Limb (tissue), 2 donors: ENCODE measurements around the gene UBE2E2.
A peak's percentile ranks its signal among the peaks of the same experiment; 100 is the strongest.
"Not testable (repeated sequence)": the region's sequence is repeated elsewhere in the genome, so short reads cannot be mapped to it uniquely, and the experiment has no call there.

Experiments
- DNase-seq, 2 donors: peaks; one replicate each; pipeline ENCODE4 v3.0.0-alpha.2; 2016; ENCODE audit errors: extremely low spot score in 2 of 2

Gene UBE2E2

GRCh38 chr3:23202921-23203707, at the start of gene UBE2E2:
Gene UBE2E2, plus strand, starts transcription at chr3:23203327.
- peak; percentile 32 to 89 for DNase-seq

- DNase-seq = no peak
These were observed 49.7 kb upstream of the UBE2E2 start for GRCh38 chr3:23153436-23153835.

DNA sequence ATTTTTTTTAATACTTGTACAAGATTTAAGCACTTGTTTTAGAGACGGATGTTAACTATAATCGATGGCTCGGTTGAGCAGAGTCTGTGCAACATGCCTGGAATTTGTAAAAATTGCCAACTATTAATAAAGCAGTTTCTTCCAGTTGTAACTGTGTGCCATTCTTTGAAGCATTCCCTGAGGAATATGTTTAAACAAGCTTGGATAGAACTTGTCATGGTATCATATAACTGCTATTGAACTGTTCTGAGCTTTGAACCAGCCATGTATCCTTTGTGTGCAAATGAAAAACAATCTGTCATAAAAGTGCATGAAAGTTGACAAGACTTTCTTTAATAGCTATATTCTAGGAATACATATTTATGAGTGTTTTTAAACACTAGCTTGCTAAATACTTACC, 45.8 kb upstream of the UBE2E2 start:
- DNase-seq = peak in 1 of 2 donors; percentile 7

- no peak for DNase-seq
These were observed 43.2 kb upstream of the UBE2E2 start for GRCh38 chr3:23159929-23160328.

DNA sequence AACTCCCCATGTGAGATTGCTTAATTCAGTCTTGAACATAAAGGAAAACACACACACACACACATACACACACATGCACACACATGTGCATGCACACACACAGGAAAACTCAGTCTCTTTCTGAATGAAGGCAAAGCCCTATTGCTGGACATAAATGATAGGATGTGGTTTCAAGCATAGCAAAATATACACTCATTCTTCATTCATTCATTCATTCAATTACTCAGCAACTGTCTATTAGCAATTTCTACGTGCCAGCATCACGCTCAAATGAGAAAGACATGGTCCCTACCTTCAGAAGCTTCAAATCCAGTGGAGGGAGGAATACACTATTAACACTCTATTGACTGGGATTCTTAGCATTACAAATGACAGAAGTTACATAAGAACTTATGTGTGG, 41.8 kb upstream of the UBE2E2 start:
- DNase-seq = no peak

DNA sequence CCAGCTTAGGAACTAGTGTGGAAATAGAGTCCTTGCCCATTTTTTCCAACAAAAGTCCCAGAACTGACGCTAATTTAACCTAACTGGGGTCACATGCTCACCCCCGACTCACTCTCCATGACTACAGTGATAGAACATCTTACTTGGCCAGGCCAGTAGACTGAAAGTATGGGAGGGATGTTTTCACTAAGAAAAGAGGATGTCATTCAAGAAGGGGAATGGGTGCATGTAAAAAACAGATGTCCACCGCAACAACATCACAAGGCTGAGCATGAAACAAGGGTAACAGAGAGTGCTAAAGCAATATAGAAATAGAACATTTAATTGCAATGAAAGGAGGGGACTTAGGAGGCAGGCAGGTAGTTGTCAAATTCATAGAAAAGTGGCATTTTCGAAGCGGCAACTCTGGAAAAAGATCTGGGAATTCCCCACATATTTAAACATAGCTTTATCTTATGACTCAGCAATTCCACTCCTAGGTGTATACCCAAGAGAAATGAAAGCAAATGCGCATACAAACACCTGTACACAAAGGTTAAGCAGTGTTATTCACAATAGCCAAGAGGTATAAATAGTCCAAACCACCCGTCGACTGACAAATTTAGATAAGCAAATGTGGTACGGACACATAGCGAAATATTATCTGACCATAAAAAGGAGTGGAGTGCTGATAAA, 41.1 kb upstream of the UBE2E2 start:
- DNase-seq = no peak

DNA sequence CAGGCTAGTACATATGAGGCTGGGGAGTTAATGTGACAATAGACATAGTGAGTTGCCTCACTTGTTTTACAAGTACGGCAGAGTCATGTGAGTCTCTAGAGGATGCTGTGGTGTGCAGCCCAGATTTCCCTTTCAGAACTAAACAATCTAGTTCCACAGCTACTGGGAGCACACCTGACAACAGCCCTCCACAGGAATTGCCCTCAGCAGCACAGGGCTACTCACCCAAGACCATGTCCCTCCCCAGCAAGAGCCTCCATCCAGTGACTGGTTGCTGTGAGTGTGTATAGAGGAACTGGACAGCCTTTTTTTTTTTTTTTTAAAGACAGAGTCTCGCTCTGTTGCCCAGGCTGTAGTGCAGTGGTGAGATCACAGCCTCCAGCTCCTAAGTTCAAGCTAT, 40.2 kb upstream of the UBE2E2 start:
- no peak for DNase-seq

DNA sequence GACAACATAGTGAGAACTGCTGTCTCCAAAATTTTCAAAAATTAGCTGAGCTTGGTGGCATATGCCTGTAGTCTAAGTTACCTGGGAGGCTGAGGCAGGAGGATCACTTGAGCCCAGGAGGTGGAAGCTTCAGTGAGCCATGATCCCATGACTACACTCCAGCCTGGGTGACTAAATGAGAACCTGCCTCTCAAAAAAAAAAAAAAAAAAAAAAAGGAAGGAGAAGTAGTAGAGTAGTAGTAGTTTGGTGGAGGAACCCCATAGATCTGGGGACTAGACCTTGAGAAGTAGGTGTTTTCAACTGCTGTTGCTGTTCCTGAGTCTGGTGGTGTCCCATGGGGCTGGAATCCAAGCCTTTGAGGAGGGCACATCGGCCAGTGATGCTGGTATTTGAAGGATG, 38.4 kb upstream of the UBE2E2 start:
- DNase-seq = no peak

GRCh38 chr3:23165571-23165970, 37.6 kb upstream of the UBE2E2 start:
- DNase-seq = no peak

- DNase-seq = no peak
These were observed 36.9 kb upstream of the UBE2E2 start for GRCh38 chr3:23166276-23166675.

GRCh38 chr3:23166845-23167244, 36.3 kb upstream of the UBE2E2 start:
- DNase-seq = no peak

DNA sequence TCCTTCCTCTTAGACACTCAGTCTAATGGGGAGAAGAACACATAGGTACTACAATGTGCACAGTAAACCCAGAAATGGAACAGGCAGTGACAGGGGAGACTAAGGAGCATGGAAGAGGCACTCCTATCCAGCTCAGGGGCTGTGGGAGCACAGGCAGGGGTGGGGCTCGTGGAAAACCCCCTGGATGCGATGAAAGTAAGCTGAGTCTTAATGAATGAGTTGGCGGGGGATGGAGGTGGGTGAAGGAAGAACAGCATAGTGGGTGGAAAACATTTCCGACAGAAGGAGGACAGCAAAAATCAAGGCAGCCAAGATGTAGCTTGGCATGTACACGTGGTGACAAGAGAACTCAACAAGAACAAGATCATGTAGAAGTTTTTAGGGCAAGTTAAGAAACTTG, 33.6 kb upstream of the UBE2E2 start:
- no peak for DNase-seq

- no peak for DNase-seq
These were observed 32.8 kb upstream of the UBE2E2 start for GRCh38 chr3:23170291-23170690.

DNA sequence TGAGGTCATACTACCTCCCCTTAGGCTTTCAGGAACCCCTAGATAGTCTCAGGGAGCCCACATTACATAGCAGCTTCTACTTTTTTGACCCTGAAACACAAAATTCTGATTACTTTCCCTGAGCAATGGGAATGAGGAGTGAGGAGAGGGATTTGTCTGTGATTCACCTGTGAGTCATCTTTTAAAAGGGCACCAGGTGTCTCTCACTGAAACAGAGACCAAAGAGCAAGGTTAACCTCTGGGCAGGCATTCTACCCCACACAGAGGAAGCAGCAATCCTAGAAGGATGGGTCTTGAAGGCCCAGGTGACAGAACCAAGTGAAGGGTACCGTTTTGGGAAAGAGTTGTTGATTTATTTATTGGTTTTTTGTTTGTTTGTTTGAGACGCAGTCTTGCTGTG, 31.1 kb upstream of the UBE2E2 start:
- no peak for DNase-seq

DNA sequence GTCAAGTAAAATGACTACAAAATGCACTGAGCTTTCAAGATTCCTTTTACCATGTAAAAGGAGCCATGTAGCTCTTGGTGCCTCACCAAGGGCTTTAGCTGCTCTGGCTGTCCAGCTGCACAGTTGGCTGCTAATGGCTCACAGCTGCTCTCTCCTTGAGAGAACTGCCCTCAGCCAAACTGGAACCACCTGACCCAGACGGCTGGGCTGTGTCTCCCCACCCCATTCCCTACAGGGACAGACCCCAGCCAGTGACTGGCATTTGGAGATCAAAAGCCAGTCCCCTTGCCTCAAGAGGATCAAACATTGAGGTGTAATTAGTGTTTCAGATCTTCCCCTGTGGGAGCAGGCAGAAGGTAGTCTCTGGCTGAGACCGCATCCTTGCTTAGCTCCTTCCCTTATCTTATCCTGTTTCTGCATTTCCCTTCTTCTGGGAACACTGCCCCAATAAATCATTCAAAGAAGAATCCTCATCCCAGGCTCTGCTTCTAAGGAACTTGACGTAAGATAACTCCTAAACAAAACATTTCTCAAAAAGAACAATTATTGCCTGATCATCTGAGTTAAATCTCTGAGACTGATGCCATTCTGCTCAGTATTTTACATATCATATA, 28.6 kb upstream of the UBE2E2 start:
- peak; percentile 11 to 30 for DNase-seq

GRCh38 chr3:23175341-23176083, 27.6 kb upstream of the UBE2E2 start:
- no peak for DNase-seq

GRCh38 chr3:23176839-23177238, 26.3 kb upstream of the UBE2E2 start:
- not testable (repeated sequence) for DNase-seq

DNA sequence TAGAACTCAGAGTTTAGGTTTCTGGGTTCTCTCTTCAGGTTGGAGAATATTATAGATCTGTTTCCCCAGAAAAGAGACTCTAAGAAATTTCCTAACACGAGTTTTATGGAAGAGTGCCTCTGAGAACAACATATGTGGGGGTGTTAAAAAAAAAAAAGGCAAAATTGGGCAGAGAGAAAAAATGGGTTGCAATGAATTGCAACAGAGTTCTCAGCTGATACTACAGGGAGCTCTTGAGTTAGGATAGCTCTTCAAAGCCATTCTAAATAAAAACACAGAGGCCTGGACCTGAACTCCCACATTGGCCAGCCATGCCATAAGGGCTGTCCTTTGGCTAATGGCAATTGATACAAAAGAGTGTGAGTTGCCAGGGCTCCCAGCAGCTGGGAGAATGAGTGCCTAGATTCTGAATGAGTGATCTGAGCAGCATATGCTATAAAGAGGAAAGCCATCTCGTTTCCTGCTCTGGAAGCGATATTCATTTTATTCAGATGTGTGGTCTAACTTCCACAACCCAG, 20.1 kb upstream of the UBE2E2 start:
- no peak for DNase-seq

GRCh38 chr3:23183731-23184130, 19.4 kb upstream of the UBE2E2 start:
- DNase-seq = no peak

DNA sequence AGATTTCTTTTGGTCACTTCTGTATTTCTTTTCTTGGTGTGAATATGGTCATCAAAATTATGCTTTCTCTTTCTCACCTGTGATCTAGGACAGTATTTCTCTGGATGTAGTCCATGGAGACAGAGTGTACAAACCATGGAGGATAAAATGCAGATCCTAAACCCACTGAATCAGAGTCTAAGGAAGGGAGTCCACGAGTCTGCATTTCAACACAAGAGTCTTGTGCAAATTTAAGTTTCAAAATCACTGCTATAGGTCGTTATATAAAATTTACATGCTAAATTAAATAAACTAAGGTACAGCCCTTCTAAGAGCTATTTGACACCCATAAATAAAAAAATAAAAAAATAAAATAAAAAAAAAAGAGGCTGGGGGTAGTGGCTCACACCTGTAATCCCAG, 17.3 kb upstream of the UBE2E2 start:
- DNase-seq = no peak

DNA sequence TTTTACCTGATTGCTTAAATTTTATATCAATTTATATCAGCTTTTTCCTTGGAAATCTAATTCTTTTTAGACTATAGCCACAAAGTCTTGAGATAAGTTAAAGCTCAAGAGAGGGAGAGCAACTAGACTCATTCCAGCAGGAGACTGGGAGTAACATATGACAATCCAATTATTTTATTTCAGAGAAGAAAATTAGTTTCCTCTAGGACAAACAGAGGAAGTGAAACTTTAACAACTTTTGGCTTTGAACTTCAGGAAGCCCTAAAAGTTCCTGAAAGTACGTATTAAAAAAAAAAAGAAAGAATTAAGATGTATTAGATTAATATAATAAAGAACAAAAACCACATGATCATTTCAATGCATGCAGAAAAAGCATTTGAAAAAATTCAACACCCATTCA, 13.9 kb upstream of the UBE2E2 start:
- DNase-seq = no peak

GRCh38 chr3:23192816-23193215, 10.3 kb upstream of the UBE2E2 start:
- no peak for DNase-seq
